D341Med (cell line): ENCODE data around the gene TTC38.
A peak's percentile ranks its signal among the peaks of the same experiment; 100 is the strongest.

Experiments used
- DNase-seq: peaks from one replicate; pipeline ENCODE4 v3.0.0; 2012; ENCODE audit warnings: low spot score

TTC38 gene

GRCh38 chr22:46267431-46268279 is at the start of gene TTC38:
Gene TTC38, plus strand, starts transcription at chr22:46268008. Its CDS starts 32 bp downstream, at chr22:46268040.
- DNase-seq: peak; percentile 94

- DNase-seq: no peak
These were observed 48.2 kb upstream of the TTC38 start for GRCh38 chr22:46219636-46220035.

- DNase-seq: no peak
These were observed 46.9 kb upstream of the TTC38 start for GRCh38 chr22:46220921-46221320.

GRCh38 chr22:46224044-46224897 is 43.5 kb upstream of the TTC38 start:
- DNase-seq: peak; percentile 27

- DNase-seq: no peak
These were observed 42.9 kb upstream of the TTC38 start for GRCh38 chr22:46224898-46225290.

GRCh38 chr22:46225631-46226030 is 42.2 kb upstream of the TTC38 start:
- no peak for DNase-seq

GRCh38 chr22:46226577-46226976 is 41.2 kb upstream of the TTC38 start:
- DNase-seq: no peak

- DNase-seq: no peak
These were observed 38.1 kb upstream of the TTC38 start for GRCh38 chr22:46229701-46230100.

GRCh38 chr22:46230262-46230901 is 37.4 kb upstream of the TTC38 start:
- DNase-seq: no peak

- DNase-seq: peak; percentile 15
These were observed 34.6 kb upstream of the TTC38 start for GRCh38 chr22:46233231-46233630.

- DNase-seq: no peak
These were observed 32.8 kb upstream of the TTC38 start for GRCh38 chr22:46234969-46235368.

GRCh38 chr22:46237453-46238124 is 30.2 kb upstream of the TTC38 start:
- no peak for DNase-seq

- no peak for DNase-seq
These were observed 29.3 kb upstream of the TTC38 start for GRCh38 chr22:46238541-46238940.

- no peak for DNase-seq
These were observed 28.4 kb upstream of the TTC38 start for GRCh38 chr22:46239261-46240048.

- DNase-seq: no peak
These were observed 27.7 kb upstream of the TTC38 start for GRCh38 chr22:46240073-46240472.

- no peak for DNase-seq
These were observed 27.3 kb upstream of the TTC38 start for GRCh38 chr22:46240506-46240905.

- DNase-seq: no peak
These were observed 26.9 kb upstream of the TTC38 start for GRCh38 chr22:46240907-46241306.

GRCh38 chr22:46241396-46242007 is 26.3 kb upstream of the TTC38 start:
- no peak for DNase-seq

GRCh38 chr22:46242076-46242475 is 25.7 kb upstream of the TTC38 start:
- no peak for DNase-seq

- no peak for DNase-seq
These were observed 23.0 kb upstream of the TTC38 start for GRCh38 chr22:46244771-46245170.

- no peak for DNase-seq
These were observed 22.3 kb upstream of the TTC38 start for GRCh38 chr22:46245511-46245910.
